ENCODE measurements around the gene FLVCR2. TPM values are rescaled to one million over a fixed set of nuclear protein-coding genes. Genes with fewer than 3 reads are reported as not detected.

FLVCR2 gene
- total RNA-seq, 1 experiment from 2014 or later: 6.6 TPM

DNA sequence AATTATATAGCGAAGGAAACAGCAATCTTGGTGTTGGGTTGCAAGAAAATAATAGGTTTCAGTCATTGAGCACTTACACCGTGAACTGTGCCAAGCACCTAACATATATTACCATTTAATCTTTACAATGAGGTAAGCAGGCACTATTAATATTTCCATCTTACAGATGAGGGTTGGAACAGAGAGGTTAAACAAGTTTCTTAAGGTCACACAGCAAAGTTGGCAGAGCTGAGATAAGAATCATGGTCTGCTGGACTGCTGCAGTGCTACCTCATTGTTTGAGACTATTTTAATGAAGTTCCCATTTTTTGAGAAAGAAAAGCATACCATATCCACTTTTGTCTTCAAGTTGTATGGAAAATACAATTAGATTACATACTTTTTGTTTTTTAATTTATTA lies 80.5 kb downstream of the FLVCR2 start (continued):
- no peak for TF ChIP-seq MYBL2 (CRISPR knock-in tag; IDR thresholded peaks at IDR 0.05)
- no peak for TF ChIP-seq AFF4 (CRISPR knock-in tag; IDR thresholded peaks at IDR 0.05; ENCODE audit: borderline replicate concordance)

DNA sequence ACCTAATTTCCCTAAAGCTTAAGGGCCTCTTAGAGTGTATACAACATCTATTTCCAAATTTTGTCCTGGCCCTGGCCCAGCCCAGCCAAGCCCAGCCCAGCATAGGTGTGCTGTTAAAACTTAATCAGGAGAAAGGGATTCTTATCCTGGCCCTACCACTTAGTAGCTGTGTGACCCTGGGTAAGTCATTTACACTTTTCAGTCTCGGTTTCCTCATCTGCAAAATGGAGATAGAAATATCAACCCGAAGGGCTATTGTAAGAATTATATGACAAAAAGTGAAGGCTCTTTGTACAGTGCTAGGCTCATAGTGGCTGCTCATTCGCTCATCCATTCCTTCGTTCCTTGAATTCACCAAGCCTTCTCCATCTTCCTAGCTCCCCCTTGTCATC lies 81.8 kb downstream of the FLVCR2 start:
- Mint-ChIP-seq H3K9me3 (no peaks in the 10 kb centered on the region), H3K4me1 (peaks cover 17% of the 10 kb centered on the region), H3K4me3 (peak overlapping the region; percentile 92), H3K27ac (peak overlapping the region; percentile 95), H3K36me3 (peaks cover 9% of the 10 kb centered on the region), H3K27me3 (ENCODE audit: low read depth) (no peaks in the 10 kb centered on the region)
- POLR2A ChIA-PET: interaction anchor here (0.6 to 1.8 kb wide), 6 partner anchors 9 to 349 kb away, joined by 3 to 17 read pairs (median 4); partner anchors contain the start of gene FLVCR2
- DNase-seq (ENCODE audit: low spot score): no peak
- no peak for ATAC-seq
- CTCF ChIA-PET: interaction anchor here (0.8 to 2.9 kb wide), 14 partner anchors 9 to 356 kb away, joined by 3 to 55 read pairs (median 6); partner anchors contain the start of gene FLVCR2
- TF ChIP-seq, protein P1, sequence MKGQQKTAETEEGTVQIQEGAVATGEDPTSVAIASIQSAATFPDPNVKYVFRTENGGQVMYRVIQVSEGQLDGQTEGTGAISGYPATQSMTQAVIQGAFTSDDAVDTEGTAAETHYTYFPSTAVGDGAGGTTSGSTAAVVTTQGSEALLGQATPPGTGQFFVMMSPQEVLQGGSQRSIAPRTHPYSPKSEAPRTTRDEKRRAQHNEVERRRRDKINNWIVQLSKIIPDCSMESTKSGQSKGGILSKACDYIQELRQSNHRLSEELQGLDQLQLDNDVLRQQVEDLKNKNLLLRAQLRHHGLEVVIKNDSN (CRISPR knock-in tag; IDR thresholded peaks at IDR 0.05): no peak
- TF ChIP-seq ZNF423 (CRISPR knock-in tag; IDR thresholded peaks at IDR 0.05) (no peak), FOXP1 (CRISPR knock-in tag; IDR thresholded peaks at IDR 0.05; ENCODE audit: borderline replicate concordance) (no peak), NR3C1 (CRISPR knock-in tag; conservative IDR thresholded peaks at IDR 0.05; ENCODE audit: low read depth) (no peak), CREB1 (CRISPR knock-in tag; IDR thresholded peaks at IDR 0.05) (no peak), ZBTB21 (CRISPR knock-in tag; IDR thresholded peaks at IDR 0.05; ENCODE audit: borderline replicate concordance) (no peak), ZNF416 (CRISPR knock-in tag; IDR thresholded peaks at IDR 0.05) (no peak), NFYB (CRISPR knock-in tag; conservative IDR thresholded peaks at IDR 0.05; ENCODE audit: low read depth) (no peak), ZNF121 (CRISPR knock-in tag; IDR thresholded peaks at IDR 0.05) (no peak)
- TF ChIP-seq, protein P2, sequence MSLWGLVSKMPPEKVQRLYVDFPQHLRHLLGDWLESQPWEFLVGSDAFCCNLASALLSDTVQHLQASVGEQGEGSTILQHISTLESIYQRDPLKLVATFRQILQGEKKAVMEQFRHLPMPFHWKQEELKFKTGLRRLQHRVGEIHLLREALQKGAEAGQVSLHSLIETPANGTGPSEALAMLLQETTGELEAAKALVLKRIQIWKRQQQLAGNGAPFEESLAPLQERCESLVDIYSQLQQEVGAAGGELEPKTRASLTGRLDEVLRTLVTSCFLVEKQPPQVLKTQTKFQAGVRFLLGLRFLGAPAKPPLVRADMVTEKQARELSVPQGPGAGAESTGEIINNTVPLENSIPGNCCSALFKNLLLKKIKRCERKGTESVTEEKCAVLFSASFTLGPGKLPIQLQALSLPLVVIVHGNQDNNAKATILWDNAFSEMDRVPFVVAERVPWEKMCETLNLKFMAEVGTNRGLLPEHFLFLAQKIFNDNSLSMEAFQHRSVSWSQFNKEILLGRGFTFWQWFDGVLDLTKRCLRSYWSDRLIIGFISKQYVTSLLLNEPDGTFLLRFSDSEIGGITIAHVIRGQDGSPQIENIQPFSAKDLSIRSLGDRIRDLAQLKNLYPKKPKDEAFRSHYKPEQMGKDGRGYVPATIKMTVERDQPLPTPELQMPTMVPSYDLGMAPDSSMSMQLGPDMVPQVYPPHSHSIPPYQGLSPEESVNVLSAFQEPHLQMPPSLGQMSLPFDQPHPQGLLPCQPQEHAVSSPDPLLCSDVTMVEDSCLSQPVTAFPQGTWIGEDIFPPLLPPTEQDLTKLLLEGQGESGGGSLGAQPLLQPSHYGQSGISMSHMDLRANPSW (CRISPR knock-in tag; conservative IDR thresholded peaks at IDR 0.05; ENCODE audit: low read depth): no peak

DNA sequence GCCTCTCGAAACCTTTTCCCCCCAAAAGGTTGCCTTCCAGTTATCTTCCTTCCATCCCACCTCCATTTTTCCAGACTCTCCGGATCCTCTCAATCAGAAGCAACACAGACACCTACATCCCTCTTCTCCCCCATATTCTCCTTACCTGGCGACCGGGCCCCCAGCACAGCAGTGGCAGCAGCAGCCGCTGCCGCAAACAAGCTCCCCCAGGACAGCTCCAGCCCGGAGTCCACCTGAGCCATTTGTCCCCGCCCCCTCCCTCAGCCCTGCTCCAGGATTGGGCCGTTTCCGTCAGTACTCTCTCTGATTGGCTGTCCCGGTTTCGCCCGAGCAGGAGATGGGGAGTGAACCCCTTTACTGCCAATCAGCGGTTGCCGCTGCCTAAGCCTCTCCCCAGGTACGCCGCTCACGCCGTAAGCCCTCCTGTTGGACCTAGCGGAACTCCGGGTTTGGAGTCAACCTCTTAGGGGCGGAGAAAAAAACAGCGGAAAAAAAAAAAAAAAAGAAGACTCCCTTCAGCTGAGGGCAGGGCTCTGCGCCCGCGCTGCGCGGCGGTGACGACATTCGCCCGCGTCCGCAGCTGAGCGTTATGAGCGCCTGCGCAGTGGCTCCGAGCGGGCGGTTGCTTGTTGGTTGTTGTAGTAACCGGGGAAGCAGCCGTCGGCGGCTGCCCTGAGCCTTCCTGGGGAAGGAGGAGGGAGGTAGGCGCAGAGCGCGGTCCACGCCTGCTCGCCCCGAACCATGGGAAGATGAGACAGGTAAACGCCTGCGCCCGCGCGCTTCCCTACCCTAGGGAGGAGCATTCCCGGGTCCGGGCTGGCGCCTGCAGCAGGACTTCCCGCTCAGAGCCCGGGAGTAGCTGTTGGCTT lies 82.4 kb downstream of the FLVCR2 start, which contains the start of the genes ERG28 and TTLL5:
TSS of gene ERG28 (minus strand) at position 247 of the 869 bp plus-strand sequence. CDS start 3,374 bp downstream, outside the sequence.
TSS of gene TTLL5 (plus strand) at position 617 of the 869 bp plus-strand sequence. CDS start 1,904 bp downstream, outside the sequence.
- no peaks in the 10 kb centered on the region for H3K9me3 Mint-ChIP-seq
- H3K27me3 Mint-ChIP-seq (ENCODE audit: low read depth): no peaks in the 10 kb centered on the region
- POLR2A ChIA-PET: interaction anchor here (0.6 to 1.8 kb wide), 8 partner anchors 8 to 250 kb away, joined by 3 to 17 read pairs (median 3); partner anchors contain the start of gene FLVCR2
- H3K4me3 Mint-ChIP-seq: peak within 1 kb of the TSS; percentile 92
- CTCF ChIA-PET: interaction anchor here (0.7 to 2.9 kb wide), 16 partner anchors 10 to 357 kb away, joined by 3 to 55 read pairs (median 6); partner anchors contain the start of gene FLVCR2
- peak; percentile 96 for ATAC-seq
- peaks cover 9% of the 10 kb centered on the region for H3K36me3 Mint-ChIP-seq
- H3K27ac Mint-ChIP-seq: peak within 1 kb of the TSS; percentile 95
- H3K4me1 Mint-ChIP-seq: peaks cover 17% of the 10 kb centered on the region
- peak; percentile 97 for DNase-seq (ENCODE audit: low spot score)
- no peak for TF ChIP-seq ZNF423 (CRISPR knock-in tag; IDR thresholded peaks at IDR 0.05)
- 0 out of 2 replicates have a peak, but pooled peaks have one; percentile 51 for TF ChIP-seq JUN (CRISPR knock-in tag; IDR thresholded peaks at IDR 0.05)
- 0 out of 2 replicates have a peak, but pooled peaks have one; percentile 66 for TF ChIP-seq ARID4B (CRISPR knock-in tag; IDR thresholded peaks at IDR 0.05; ENCODE audit: borderline replicate concordance)
- TF ChIP-seq IRF1 (CRISPR knock-in tag; IDR thresholded peaks at IDR 0.05): no peak
- 0 out of 2 replicates have a peak, but pooled peaks have one; percentile 70 for TF ChIP-seq TEAD1 (CRISPR knock-in tag; IDR thresholded peaks at IDR 0.05)
